PFSK-1 (cell line): ENCODE measurements around the gene RBM47.

ENCODE experiments used
- FOXP2 ChIP-seq: optimal IDR thresholded peaks from 2 replicates; pipeline ENCODE3; 2011; ENCODE audit warnings: borderline replicate concordance, control low read depth, inconsistent platforms; ENCODE audit not compliant: insufficient read depth; ENCODE audit errors: extremely low read length, extremely low read depth
- POLR2AphosphoS5 ChIP-seq: IDR thresholded peaks from 2 replicates; pipeline ENCODE4 v1.6.1; 2012; ENCODE audit warnings: low read depth, mild to moderate bottlenecking, control low read depth, low read length, moderate library complexity
- REST ChIP-seq, 2 experiments: IDR thresholded peaks; 2 replicates each; pipeline versions ENCODE4 v1.6.1 to v1.8.0; 2011 to 2012; ENCODE audit warnings: low read depth in 2 of 2, low read length in 2 of 2, control low read depth in 1 of 2, inconsistent platforms in 1 of 2, mild to moderate bottlenecking in 1 of 2, moderate library complexity in 1 of 2; ENCODE audit not compliant: insufficient read depth in 1 of 2
- SIN3A ChIP-seq: IDR thresholded peaks from 2 replicates; pipeline ENCODE4 v1.6.1; 2012; ENCODE audit warnings: mild to moderate bottlenecking, low read length, moderate library complexity, borderline replicate concordance; ENCODE audit not compliant: insufficient read depth
- TAF1 ChIP-seq: IDR thresholded peaks from 2 replicates; pipeline ENCODE4 v1.6.1; 2012; ENCODE audit warnings: low read length, control low read depth, borderline replicate concordance; ENCODE audit not compliant: insufficient read depth

Gene RBM47

DNA sequence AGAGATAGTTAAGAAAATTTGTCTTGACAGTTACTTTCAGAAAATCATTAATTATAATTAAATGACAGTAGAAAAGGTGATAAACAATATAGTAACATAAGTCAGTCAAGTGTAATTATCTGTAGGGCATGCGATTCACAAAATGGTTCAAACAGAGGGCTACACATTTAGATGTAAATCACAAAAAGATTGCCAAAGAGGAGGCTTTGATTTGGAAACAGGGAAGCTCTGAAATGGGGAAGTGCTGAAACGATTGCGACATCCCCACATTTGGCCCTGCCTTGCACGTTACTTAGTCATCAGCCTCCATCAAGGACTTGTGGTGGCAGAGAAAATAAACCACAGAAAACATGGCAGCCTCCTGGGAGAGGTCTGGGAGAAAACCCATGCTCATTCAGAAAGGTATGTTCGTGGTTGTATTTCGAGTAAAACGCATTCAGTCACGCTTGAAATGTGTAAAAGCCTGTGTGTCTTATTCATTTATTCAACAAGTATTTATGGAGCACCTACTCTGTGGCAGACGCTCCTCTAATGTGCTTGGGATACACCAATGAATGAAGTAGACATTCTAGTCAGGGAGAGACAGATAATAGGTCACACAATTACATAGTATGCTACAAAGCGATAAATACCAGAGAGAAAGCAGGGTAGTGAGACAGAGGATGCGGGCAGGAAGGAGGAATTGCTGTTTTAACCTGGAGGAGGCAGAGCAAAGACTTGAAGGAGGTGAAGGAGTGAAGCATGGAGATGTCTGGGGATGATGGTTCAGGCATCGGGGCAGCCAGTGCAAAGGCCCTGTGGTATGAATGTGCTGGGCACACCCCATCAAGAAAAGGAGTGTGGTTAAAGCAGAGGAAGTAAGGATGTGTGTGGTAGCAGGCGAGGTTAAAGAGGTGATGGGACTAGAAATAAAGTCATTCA, 7.8 kb downstream of the RBM47 start:
- TF ChIP-seq TAF1 (no peak; the same call in 1 of the 2 replicates), FOXP2 (peak; percentile 46), POLR2AphosphoS5 (peak; percentile 50), REST (IDR thresholded peaks at IDR 0.05; ENCODE audit: insufficient read depth in 1 of 2, low read depth in 2 of 2, low read length in 2 of 2) (peak in 1 of 2 experiments; percentile 59; a peak in 1 of 4 replicates), SIN3A (peak; percentile 85; the same call in 1 of the 2 replicates)

GRCh38 chr4:40621229-40621591, 8.5 kb downstream of the RBM47 start:
- TF ChIP-seq FOXP2 (no peak), TAF1 (no peak), SIN3A (no peak), REST (IDR thresholded peaks at IDR 0.05; ENCODE audit: insufficient read depth in 1 of 2, low read depth in 2 of 2, low read length in 2 of 2) (no peak), POLR2AphosphoS5 (no peak)

GRCh38 chr4:40619600-40619999, 10.1 kb downstream of the RBM47 start:
- TF ChIP-seq TAF1 = no peak
- no peak for TF ChIP-seq FOXP2
- TF ChIP-seq SIN3A = no peak
- TF ChIP-seq REST (IDR thresholded peaks at IDR 0.05; ENCODE audit: insufficient read depth in 1 of 2, low read depth in 2 of 2, low read length in 2 of 2) = no peak
- TF ChIP-seq POLR2AphosphoS5 = no peak

DNA sequence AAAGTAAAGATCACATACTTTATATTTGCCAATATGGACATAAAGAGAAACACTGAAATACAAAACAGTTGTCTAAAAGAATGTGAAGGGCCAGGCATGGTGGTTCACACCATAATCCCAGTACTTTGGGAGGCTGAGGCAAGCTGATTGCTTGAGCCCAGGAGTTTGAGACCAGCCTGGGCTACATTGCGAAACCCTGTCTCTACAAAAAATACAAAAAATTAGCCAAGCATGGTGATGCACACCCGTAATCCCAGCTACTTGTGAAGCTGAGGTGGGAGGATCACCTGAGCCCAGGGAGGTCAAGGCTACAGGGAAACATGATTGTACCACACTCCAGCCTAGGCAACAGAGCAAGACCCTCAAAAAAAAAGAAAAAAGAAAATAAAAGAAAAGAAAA, 11.8 kb downstream of the RBM47 start:
- TF ChIP-seq REST (IDR thresholded peaks at IDR 0.05; ENCODE audit: insufficient read depth in 1 of 2, low read depth in 2 of 2, low read length in 2 of 2) (no peak), FOXP2 (no peak), SIN3A (no peak), POLR2AphosphoS5 (no peak), TAF1 (no peak)
